ENCODE data around the gene RABGAP1. TPM values are rescaled to one million over a fixed set of nuclear protein-coding genes. Genes with fewer than 3 reads are reported as not detected.

RABGAP1 gene
- polyA plus RNA-seq, 1 of the 3 experiments (the other 2 are of a cell fraction) = 20.2 TPM

GRCh38 chr9:123087359-123087888 is 146.6 kb downstream of the RABGAP1 start:
- WGBS (ENCODE audit: low lambda C conversion rate) = 96% methylated on average over 4 of the region's 4 CpGs
- no peak for DNase-seq
- Histone ChIP-seq H3K4me1 (ENCODE audit: control insufficient read depth in 1 of 2, insufficient read depth in 2 of 2, low read depth in 1 of 2, low read length in 1 of 2) (peaks cover 5 to 34% of the 10 kb centered on the region in 2 experiments; a peak in 3 of 4 replicates), H3K9me3 (no peaks in the 10 kb centered on the region), H3K27ac (ENCODE audit: low read depth in 2 of 2, low read length in 1 of 2) (no peak overlapping the region), H4K20me1 (ENCODE audit: insufficient read depth) (peaks cover 13% of the 10 kb centered on the region), H3K9ac (no peak overlapping the region), H2AFZ (ENCODE audit: low read depth) (no peak overlapping the region), H3F3A (replicated peaks; ENCODE audit: insufficient read depth) (peaks cover 23% of the 10 kb centered on the region), H3K27me3 (ENCODE audit: insufficient read depth) (no peaks in the 10 kb centered on the region), H3K4me2 (no peak overlapping the region), H3K9me2 (no peaks in the 10 kb centered on the region), H3K36me3 (replicated peaks in 1 of 2; ENCODE audit: control insufficient read depth in 1 of 2, insufficient read depth in 2 of 2, low read length in 1 of 2) (peaks cover 57 to 65% of the 10 kb centered on the region in 2 experiments), H3K4me3 (ENCODE audit: low read depth in 2 of 2, low read length in 1 of 2) (no peak overlapping the region), H3K79me2 (ENCODE audit: insufficient read depth) (no peaks in the 10 kb centered on the region)
- TF ChIP-seq YY1 (IDR thresholded peaks at IDR 0.05; ENCODE audit: low read depth) (no peak), MAX (IDR thresholded peaks at IDR 0.05; ENCODE audit: low read depth) (no peak), TCF12 (IDR thresholded peaks at IDR 0.05) (no peak), IRF3 (IDR thresholded peaks at IDR 0.05; ENCODE audit: low read depth, low read length) (no peak), NRF1 (IDR thresholded peaks at IDR 0.05; ENCODE audit: low read depth, low read length) (no peak), GABPA (IDR thresholded peaks at IDR 0.05; ENCODE audit: low read depth) (no peak), TAF1 (IDR thresholded peaks at IDR 0.05; ENCODE audit: borderline replicate concordance, low read depth, low read length) (no peak), REST (IDR thresholded peaks at IDR 0.05; ENCODE audit: low read depth, low read length) (no peak), NFIC (IDR thresholded peaks at IDR 0.05; ENCODE audit: borderline replicate concordance) (no peak), FOSL2 (IDR thresholded peaks at IDR 0.05; ENCODE audit: borderline replicate concordance, low read depth) (no peak), POLR2AphosphoS5 (IDR thresholded peaks at IDR 0.05; ENCODE audit: low read depth, low read length) (no peak), EZH2phosphoT487 (IDR thresholded peaks at IDR 0.05; ENCODE audit: borderline replicate concordance, low read depth) (no peak), JUND (IDR thresholded peaks at IDR 0.05) (no peak), CHD2 (IDR thresholded peaks at IDR 0.05; ENCODE audit: low read length, partially characterized antibody) (no peak), MEF2A (IDR thresholded peaks at IDR 0.05; ENCODE audit: borderline replicate concordance, low read depth) (no peak)
- ChIA-PET POLR2A (no interaction called here), CTCF (interaction anchor here (0.7 to 1.8 kb wide), 3 partner anchors 12 to 262 kb away, joined by 3 to 4 read pairs (median 3); no protein-coding TSS in a partner anchor)
